GM19324 (cell line): ENCODE data around the gene ADIPOR2.
"Not testable (repeated sequence)": the region's sequence is repeated elsewhere in the genome, so short reads cannot be mapped to it uniquely, and the experiment has no call there.

Experiments used
- ATAC-seq: cut with Tn5 transposase; IDR thresholded peaks from one replicate; pipeline ENCODE4 v1.9.1; 2021; ENCODE audit warnings: mild to moderate bottlenecking, moderate library complexity; ENCODE audit not compliant: unreplicated experiment, low FRiP score

Gene ADIPOR2

DNA sequence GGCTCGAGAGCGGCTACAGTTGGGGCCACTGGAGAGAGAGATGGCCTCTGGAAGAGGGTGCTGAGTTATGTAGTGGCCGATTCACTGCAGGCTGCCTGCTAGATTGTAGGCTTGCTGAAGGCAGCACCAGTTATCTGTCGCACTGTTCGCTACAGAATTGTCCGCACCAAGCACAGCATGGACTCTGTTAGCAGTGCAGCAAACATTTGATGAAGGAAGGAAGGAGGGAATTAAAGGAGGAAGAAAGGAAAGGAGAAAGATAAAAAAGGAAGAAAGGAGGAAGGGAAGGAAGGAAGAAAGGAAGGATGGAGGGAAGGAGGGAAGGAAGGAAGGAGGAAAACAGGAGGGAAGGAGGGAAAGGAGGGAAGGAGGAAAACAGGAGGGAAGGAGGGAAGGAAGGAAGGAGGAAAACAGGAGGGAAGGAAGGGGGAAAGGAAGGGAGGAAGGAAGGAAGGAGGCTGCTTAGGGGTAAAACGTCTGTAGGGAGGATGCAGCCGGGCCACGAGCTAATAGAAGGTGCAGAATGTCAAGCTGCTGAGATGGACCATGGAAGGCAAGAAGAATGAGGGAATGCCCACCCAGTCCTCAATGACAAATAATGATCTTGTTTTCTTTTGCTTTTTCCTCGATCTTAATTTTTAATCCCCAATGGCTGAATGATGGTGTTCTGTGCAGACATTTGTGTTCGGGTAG, 27.3 kb upstream of the ADIPOR2 start:
- no peak for ATAC-seq

DNA sequence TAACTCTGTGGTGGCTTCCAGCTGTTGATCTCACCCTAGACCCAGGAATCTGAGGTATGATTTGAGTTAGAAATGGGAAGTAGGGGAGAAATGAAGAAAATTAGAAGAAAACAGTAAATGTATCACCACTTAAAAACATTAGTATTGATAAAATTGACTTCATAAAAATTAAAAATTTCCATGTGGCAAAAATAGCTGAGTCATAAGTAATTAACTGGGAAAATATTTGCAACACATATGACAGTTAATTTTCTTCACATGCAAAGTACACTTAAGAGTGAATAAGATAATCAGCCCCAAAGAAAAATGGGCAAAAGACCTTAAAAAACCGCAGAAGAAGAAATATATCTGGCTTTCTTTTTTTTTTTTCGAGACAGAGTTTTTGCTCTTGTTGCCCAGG, 25.5 kb upstream of the ADIPOR2 start:
- no peak for ATAC-seq

- ATAC-seq = no peak
These were observed 24.7 kb upstream of the ADIPOR2 start for GRCh38 chr12:1666215-1666614.

GRCh38 chr12:1666685-1667162, 24.1 kb upstream of the ADIPOR2 start:
- no peak for ATAC-seq

DNA sequence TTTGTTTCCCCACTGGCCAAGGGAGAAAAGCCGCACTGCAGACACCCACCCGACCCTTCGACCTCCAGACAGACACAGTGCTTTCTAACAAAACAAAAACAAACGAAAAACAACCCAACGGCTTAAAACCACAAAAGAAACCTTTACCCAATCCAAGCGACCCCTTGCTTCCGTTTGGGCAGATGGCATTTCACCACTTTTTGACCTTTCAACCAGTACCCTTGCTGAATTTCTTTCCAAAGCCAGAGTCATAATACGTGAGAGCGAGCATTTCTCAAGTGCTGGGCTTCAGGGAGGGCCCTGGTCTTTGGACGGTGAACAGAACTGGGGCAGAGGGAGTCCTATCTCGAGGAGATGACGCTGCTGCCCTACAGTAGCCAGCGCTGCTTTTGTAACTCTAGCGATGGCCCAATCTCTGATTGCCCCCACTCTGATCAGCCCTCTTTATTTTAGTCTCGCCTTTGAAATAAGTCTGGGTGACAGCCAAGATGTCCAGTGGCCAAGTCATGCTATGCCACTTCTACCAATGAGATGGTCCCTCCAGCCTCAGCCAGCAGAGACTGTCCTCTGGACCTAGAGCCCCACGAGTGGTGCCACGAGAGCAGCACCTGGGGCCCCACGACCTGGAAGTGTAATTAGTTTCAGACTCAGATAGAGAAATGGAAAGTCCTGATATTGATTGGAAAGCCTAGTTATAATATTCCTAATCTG, 21.9 kb upstream of the ADIPOR2 start:
- no peak for ATAC-seq

GRCh38 chr12:1670358-1671268, 20.3 kb upstream of the ADIPOR2 start:
- no peak for ATAC-seq

- no peak for ATAC-seq
These were observed 14.8 kb upstream of the ADIPOR2 start for GRCh38 chr12:1676043-1676442.

DNA sequence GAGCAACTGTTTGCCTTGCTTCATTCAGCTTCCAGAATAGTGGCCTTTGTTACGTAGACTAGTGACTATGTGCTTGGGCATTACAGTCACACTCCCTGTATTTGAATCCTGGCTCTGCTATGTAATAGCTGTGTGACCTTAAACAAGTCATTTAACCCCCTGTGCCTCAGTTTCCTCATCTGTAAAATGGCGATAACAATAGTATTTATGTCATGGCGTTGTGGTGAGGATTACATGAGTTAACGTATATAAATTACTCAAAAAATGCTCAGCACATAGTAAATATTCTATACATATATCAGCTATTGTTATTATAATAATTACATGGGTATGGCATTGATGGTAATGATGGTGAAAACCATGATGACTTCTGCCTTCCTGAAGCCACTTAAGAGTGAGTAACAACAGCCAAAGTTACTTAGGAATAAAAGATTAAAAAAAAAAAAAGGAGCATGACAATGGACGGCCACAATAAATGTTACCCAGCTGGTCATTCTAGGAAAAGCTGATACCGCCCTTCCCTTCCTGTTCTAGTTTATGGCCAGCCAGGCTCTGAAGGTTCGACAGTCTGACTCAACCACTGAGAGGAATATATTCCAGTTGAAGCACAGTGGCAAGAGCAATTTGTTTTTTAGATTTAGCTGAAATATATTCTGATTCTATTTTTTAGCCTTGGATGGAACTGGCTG, 9.9 kb upstream of the ADIPOR2 start:
- ATAC-seq = no peak

- no peak for ATAC-seq
These were observed 9.4 kb upstream of the ADIPOR2 start for GRCh38 chr12:1681493-1681807.

- ATAC-seq = no peak
These were observed 2.7 kb upstream of the ADIPOR2 start for GRCh38 chr12:1688086-1688710.

- ATAC-seq = peak; percentile 46
These were observed 495 bp downstream of the ADIPOR2 start for GRCh38 chr12:1691123-1692007.

GRCh38 chr12:1692226-1692625, 1.4 kb downstream of the ADIPOR2 start:
- ATAC-seq = no peak

- no peak for ATAC-seq
These were observed 2.2 kb downstream of the ADIPOR2 start for GRCh38 chr12:1692895-1693610.

GRCh38 chr12:1695097-1695496, 4.2 kb downstream of the ADIPOR2 start:
- not testable (repeated sequence) for ATAC-seq

- no peak for ATAC-seq
These were observed 5.2 kb downstream of the ADIPOR2 start for GRCh38 chr12:1695886-1696670.

- no peak for ATAC-seq
These were observed 5.9 kb downstream of the ADIPOR2 start for GRCh38 chr12:1696800-1697199.

- ATAC-seq = no peak
These were observed 6.4 kb downstream of the ADIPOR2 start for GRCh38 chr12:1697271-1697670.

DNA sequence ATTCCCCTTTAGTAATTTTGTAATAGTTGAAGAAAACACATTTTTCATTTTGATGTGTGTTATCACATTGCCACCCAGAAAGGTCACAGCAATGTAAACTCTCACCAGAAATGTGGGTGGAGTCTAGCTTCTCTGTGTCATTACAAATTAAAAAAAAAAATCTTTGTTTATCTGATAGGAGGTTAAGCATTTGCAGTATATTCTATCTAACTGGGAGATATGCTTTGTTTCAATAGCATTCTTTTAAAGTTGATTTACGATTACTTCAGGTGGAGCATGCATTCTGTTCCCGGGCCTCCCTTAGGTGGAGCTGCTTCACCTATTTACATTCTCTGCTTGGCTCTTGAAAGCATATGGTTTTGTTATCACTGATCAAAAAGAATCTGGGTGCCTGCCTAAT, 7.8 kb downstream of the ADIPOR2 start:
- no peak for ATAC-seq
